GM19438 (cell line): ENCODE data around the gene NPTX1.

Experiments
- ATAC-seq: cut with Tn5 transposase; IDR thresholded peaks from one replicate; pipeline ENCODE4 v1.9.1; 2021; ENCODE audit warnings: low read depth; ENCODE audit not compliant: unreplicated experiment

NPTX1 gene

GRCh38 chr17:80429356-80430275, 46.8 kb downstream of the NPTX1 start:
- ATAC-seq: no peak

DNA sequence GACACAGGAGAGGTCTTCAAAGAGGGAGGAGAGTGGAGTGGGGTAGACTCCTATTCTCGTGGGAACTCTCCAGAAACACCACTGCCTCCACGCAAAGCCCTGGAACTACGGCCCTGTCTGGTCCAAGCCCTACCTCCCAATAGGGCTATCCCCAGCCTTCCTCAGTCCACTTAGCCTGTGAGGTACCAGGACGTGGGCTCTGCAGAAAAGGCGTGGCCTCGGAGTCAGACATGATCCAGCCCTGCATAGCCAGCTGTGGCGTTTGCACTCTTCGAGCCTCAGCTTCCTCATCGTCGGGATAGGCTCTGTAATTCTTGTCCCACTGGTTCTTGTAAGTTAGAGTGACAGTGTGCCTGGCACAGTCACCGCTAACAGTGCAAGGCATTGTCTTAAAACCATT, 47.6 kb downstream of the NPTX1 start:
- ATAC-seq: no peak

DNA sequence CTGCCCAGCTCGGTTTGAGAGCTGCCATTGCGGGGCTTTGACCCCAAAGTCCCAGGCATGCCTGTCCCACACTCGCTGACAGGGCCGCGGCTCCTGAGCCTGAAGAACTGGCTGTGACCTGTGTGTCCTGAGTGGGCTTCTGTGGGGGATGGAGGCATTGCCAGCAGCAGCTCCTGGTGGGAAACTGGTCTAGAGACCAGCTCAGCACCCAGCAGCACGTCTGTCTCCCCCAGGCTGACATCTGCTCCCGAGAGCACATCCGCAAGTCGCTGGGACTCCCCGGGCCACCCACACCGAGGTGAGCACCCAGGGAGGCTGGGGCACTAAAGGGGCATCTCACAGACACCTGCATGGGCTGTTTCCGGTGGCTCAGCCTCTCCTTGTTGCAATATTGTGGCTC, 48.0 kb downstream of the NPTX1 start:
- no peak for ATAC-seq

- no peak for ATAC-seq
These were observed 48.8 kb downstream of the NPTX1 start for GRCh38 chr17:80427366-80428282.

GRCh38 chr17:80426671-80427326, 49.6 kb downstream of the NPTX1 start:
- no peak for ATAC-seq

DNA sequence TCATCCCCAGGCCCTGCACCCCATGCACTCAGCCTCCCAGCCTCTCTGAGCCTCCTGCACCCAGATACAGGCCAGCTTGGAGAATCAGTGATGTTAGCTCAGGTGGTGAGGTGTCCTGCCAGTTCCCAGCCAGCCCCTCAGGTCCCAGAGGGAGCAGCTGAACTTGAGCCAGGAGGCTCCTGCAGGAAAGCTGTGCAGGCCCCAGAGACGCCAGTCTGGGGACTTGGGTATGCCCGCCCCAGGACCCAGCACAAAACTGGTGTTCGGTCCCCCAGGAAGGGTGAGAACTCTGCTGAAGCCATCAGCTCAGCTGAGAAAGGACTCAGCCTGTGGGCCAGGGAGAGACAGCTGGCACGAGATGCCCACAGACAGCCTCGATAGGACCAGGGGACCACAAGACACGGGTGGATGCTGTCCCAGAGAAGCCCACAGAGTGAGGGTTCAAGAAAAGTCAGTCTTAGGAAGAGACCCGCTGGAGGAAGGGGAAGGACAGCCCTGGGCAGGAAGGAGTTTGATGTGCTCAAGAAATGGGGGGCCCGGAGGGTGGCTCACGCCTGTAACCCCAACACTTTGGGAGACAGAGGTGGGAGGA, 50.5 kb downstream of the NPTX1 start:
- ATAC-seq: no peak

- no peak for ATAC-seq
These were observed 51.3 kb downstream of the NPTX1 start for GRCh38 chr17:80424878-80425765.

GRCh38 chr17:80424261-80424660, 52.1 kb downstream of the NPTX1 start:
- ATAC-seq: no peak

DNA sequence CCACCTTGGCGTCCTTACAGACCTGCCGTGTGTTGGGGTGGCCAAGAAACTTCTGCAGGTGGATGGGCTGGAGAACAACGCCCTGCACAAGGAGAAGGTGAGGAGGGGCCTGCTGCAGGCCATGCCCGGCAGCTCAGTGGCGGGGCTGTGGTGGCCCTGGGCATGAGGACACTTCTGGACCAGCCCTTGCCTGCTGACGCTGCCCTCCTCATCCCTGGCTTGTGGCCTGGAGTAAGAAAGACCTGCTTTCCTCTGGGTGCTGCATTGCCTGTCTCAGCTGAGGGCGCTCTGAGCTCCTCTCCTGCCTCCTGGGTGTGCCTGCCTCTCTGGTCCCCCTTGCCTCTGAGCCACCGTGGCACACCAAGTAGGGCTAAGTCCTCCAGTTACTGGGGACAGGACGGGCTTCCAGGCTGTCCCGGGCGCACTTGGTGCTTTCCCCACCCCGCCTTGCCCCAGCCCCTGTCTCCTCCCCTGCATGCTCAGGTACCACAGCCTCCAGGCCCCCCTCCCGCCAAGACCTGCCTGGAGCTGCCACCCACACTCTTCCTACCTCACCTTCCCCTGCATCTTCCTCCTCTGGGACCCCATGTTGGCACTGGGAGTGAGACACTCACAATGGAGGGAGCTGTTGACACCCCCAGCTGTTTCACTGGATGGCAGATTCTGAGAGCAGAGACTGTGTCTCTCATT, 52.7 kb downstream of the NPTX1 start:
- ATAC-seq: no peak

DNA sequence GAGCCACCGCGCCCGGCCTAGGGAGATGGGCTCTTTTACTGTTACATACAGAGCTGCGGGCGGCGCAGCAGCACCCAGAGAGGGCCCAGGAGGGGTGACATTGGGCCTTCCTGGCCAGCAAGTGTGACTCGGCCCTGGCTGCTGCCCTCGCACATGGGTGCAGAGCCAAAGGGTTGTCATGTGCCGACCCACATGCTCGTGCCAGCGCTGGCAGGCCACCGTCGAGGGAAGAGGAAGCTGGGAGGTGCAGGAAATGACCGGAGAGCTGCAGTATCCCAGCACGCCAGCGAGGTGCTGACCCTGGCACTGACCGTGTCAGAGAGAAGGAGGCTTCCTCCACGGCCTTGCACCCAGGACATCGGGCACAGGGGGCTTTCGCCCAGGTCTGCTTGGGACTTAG, 53.4 kb downstream of the NPTX1 start:
- ATAC-seq: no peak

GRCh38 chr17:80422276-80422675, 54.1 kb downstream of the NPTX1 start:
- ATAC-seq: no peak

- no peak for ATAC-seq
These were observed 54.9 kb downstream of the NPTX1 start for GRCh38 chr17:80421381-80422090.

DNA sequence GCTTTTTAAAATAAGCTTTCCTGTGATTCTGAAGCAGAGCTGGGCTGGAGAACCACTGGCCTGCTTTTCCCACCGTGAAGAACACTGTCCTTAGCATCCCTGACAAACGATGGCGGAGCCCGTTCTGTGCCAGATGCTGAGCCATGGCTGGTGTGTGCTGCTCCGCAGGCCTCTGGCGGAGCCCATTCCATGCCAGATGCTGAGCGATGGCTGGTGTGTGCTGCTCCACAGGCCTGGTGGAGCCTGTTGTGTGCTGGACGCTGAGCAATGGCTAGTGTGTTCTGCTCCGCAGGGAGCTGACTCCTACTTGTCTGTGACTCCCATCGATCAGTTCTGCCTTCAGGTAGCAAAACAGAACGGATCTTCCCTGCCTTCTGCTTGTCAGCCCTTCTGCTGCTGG, 57.2 kb downstream of the NPTX1 start:
- no peak for ATAC-seq

- no peak for ATAC-seq
These were observed 57.8 kb downstream of the NPTX1 start for GRCh38 chr17:80418589-80418988.
